ENCODE measurements around the gene ASMTL.
"Not testable (repeated sequence)": the region's sequence is repeated elsewhere in the genome, so short reads cannot be mapped to it uniquely, and the experiment has no call there.

The ASMTL gene

GRCh38 chrX:1453395-1453783 is 680 bp upstream of the ASMTL start:
- DNase-seq = no peak

- DNase-seq = no peak
Observed at GRCh38 chrX:1451661-1452515, 821 bp downstream of the ASMTL start.

- DNase-seq = no peak
Observed at GRCh38 chrX:1451251-1451660, 1.5 kb downstream of the ASMTL start.

- DNase-seq = no peak
Observed at GRCh38 chrX:1450361-1451161, 2.1 kb downstream of the ASMTL start.

GRCh38 chrX:1449823-1450149 is 2.9 kb downstream of the ASMTL start:
- DNase-seq = no peak

- no peak for DNase-seq
Observed at GRCh38 chrX:1449036-1449822, 3.5 kb downstream of the ASMTL start.

- DNase-seq = not testable (repeated sequence)
Observed at GRCh38 chrX:1448573-1449001, 4.1 kb downstream of the ASMTL start.

- not testable (repeated sequence) for DNase-seq
Observed at GRCh38 chrX:1447969-1448572, 4.6 kb downstream of the ASMTL start.

- DNase-seq = not testable (repeated sequence)
Observed at GRCh38 chrX:1446984-1447968, 5.4 kb downstream of the ASMTL start.

GRCh38 chrX:1444561-1445500 is 7.9 kb downstream of the ASMTL start:
- no peak for DNase-seq

GRCh38 chrX:1443496-1444075 is 9.1 kb downstream of the ASMTL start:
- DNase-seq = no peak

GRCh38 chrX:1442724-1443367 is 9.9 kb downstream of the ASMTL start:
- DNase-seq = no peak

- DNase-seq = no peak
Observed at GRCh38 chrX:1442016-1442665, 10.6 kb downstream of the ASMTL start.

- no peak for DNase-seq
Observed at GRCh38 chrX:1440506-1440905, 12.2 kb downstream of the ASMTL start.

- DNase-seq = no peak
Observed at GRCh38 chrX:1435241-1435895, 17.3 kb downstream of the ASMTL start.

GRCh38 chrX:1434871-1435240 is 17.9 kb downstream of the ASMTL start:
- no peak for DNase-seq

- DNase-seq = no peak
Observed at GRCh38 chrX:1433646-1434357, 18.9 kb downstream of the ASMTL start.

GRCh38 chrX:1430451-1430850 is 22.3 kb downstream of the ASMTL start:
- DNase-seq = no peak
